HepG2 (cell line): ENCODE data around the gene NUDT9. TPM values are rescaled to one million over a fixed set of nuclear protein-coding genes. Genes with fewer than 3 reads are reported as not detected.

Experiments used
- ARHGAP35 ChIP-seq: sonication (generic); formaldehyde crosslinking; IDR thresholded peaks from 2 replicates; pipeline ENCODE4 v1.9.0; 2022; ENCODE audit warnings: mild to moderate bottlenecking, inconsistent platforms, moderate library complexity, missing genetic modification reagents, borderline replicate concordance
- ARNT2 ChIP-seq: sonication (generic); formaldehyde crosslinking; IDR thresholded peaks from 2 replicates; pipeline ENCODE4 v1.8.0; 2022; ENCODE audit warnings: mild to moderate bottlenecking, low read depth, missing genetic modification reagents, moderate library complexity
- ARNTL ChIP-seq: sonication (generic); formaldehyde crosslinking; IDR thresholded peaks from 2 replicates; pipeline ENCODE4 v1.4.0; 2020; ENCODE audit warnings: mild to moderate bottlenecking, missing genetic modification reagents
- DNMT1 ChIP-seq: sonication (generic); formaldehyde crosslinking; IDR thresholded peaks from 2 replicates; pipeline ENCODE4 v1.5.1; 2020; ENCODE audit warnings: mild to moderate bottlenecking, missing genetic modification reagents
- FOXA1 ChIP-seq, 2 experiments: fragments of 450-650 bp in 1 of 2; sonication (generic) in 1 of 2; formaldehyde crosslinking in 1 of 2; IDR thresholded peaks; 2 replicates each; pipeline versions ENCODE4 v1.4.0 to v1.6.1; 2016 to 2020; ENCODE audit warnings: missing genetic modification reagents in 1 of 2
- FOXA3 ChIP-seq: IDR thresholded peaks from 2 replicates; pipeline ENCODE4 v1.6.1; 2016; ENCODE audit warnings: missing genetic modification reagents, missing compliant biosample characterization
- GATA4 ChIP-seq: sonication (generic); IDR thresholded peaks from 2 replicates; pipeline ENCODE4 v1.6.1; 2016; ENCODE audit warnings: antibody characterized with exemption, low read depth, borderline replicate concordance
- GFI1 ChIP-seq: sonication (generic); formaldehyde crosslinking; IDR thresholded peaks from 2 replicates; pipeline ENCODE4 v1.5.0; 2020; ENCODE audit warnings: missing genetic modification reagents, mild to moderate bottlenecking, borderline replicate concordance
- IKZF4 ChIP-seq: sonication (generic); formaldehyde crosslinking; IDR thresholded peaks from 2 replicates; pipeline ENCODE4 v1.5.1; 2020; ENCODE audit warnings: borderline replicate concordance, mild to moderate bottlenecking, low read depth, missing genetic modification reagents; ENCODE audit errors: not compliant biosample characterization
- IRX3 ChIP-seq: sonication (generic); formaldehyde crosslinking; IDR thresholded peaks from 2 replicates; pipeline ENCODE4 v1.8.1; 2023; ENCODE audit warnings: mild to moderate bottlenecking, low read depth, missing genetic modification reagents, borderline replicate concordance
- KMT2B ChIP-seq: IDR thresholded peaks from 2 replicates; pipeline ENCODE4 v1.6.1; 2016; ENCODE audit warnings: missing genetic modification reagents, missing compliant biosample characterization
- MBD4 ChIP-seq: IDR thresholded peaks from 2 replicates; pipeline ENCODE4 v1.6.1; 2012; ENCODE audit warnings: low read length, inconsistent platforms, borderline replicate concordance
- NFYB ChIP-seq: sonication (generic); formaldehyde crosslinking; IDR thresholded peaks from 2 replicates; pipeline ENCODE4 v1.4.0; 2020; ENCODE audit warnings: missing genetic modification reagents
- PCBP1 ChIP-seq: fragments of 200-400 bp; formaldehyde crosslinking; IDR thresholded peaks from 2 replicates; pipeline ENCODE4 v1.6.1; 2017; ENCODE audit warnings: mild to moderate bottlenecking, low read depth, low read length, borderline replicate concordance
- PHF21A ChIP-seq: sonication (generic); formaldehyde crosslinking; IDR thresholded peaks from 2 replicates; pipeline ENCODE4 v1.5.0; 2020; ENCODE audit warnings: mild to moderate bottlenecking, missing genetic modification reagents
- POGZ ChIP-seq: sonication (generic); formaldehyde crosslinking; IDR thresholded peaks from 2 replicates; pipeline ENCODE4 v1.4.0; 2020; ENCODE audit warnings: mild to moderate bottlenecking, missing genetic modification reagents
- PRPF4 ChIP-seq: fragments of 200-400 bp; formaldehyde crosslinking; IDR thresholded peaks from 2 replicates; pipeline ENCODE4 v1.6.1; 2016; ENCODE audit warnings: low read length, low read depth; ENCODE audit not compliant: poor library complexity, severe bottlenecking
- PTBP1 ChIP-seq: fragments of 200-400 bp; formaldehyde crosslinking; IDR thresholded peaks from 2 replicates; pipeline ENCODE4 v1.6.1; 2018; ENCODE audit warnings: low read length, low read depth; ENCODE audit not compliant: poor library complexity, severe bottlenecking
- RFXAP ChIP-seq: sonication (generic); formaldehyde crosslinking; IDR thresholded peaks from 2 replicates; pipeline ENCODE4 v1.4.0; 2020; ENCODE audit warnings: missing genetic modification reagents, borderline replicate concordance
- SRF ChIP-seq: IDR thresholded peaks from 2 replicates; pipeline ENCODE4 v1.6.1; 2011; ENCODE audit warnings: mild to moderate bottlenecking, low read depth, low read length, moderate library complexity
- ZNF138 ChIP-seq: sonication (generic); formaldehyde crosslinking; IDR thresholded peaks from 2 replicates; pipeline ENCODE4 v1.5.0; 2020; ENCODE audit warnings: mild to moderate bottlenecking, low read depth, missing genetic modification reagents
- ZNF570 ChIP-seq: sonication (generic); formaldehyde crosslinking; IDR thresholded peaks from 2 replicates; pipeline ENCODE4 v1.4.0; 2020; ENCODE audit warnings: mild to moderate bottlenecking, missing genetic modification reagents, borderline replicate concordance
- ZSCAN31 ChIP-seq: sonication (generic); formaldehyde crosslinking; IDR thresholded peaks from 2 replicates; pipeline ENCODE4 v1.5.0; 2020; ENCODE audit warnings: low read depth, mild to moderate bottlenecking, missing genetic modification reagents
- polyA plus RNA-seq, 8 experiments: library from polyadenylated mRNA; depleted of rRNA in 3 of 8; stranded (reverse) in 7 of 8; unstranded in 1 of 8; fragments of >200 nt; fragmentation: Illumina TruSeq in 4 of 8; extraction: Trizol in 4 of 8; gene quantifications; 2 replicates each; pipeline versions ENCODE4 v1.2.1 to v1.2.3, GENCODE V29; 2011 to 2016; ENCODE audit warnings: low read depth in 4 of 8, missing spikeins in 1 of 8, mixed read lengths in 1 of 8; ENCODE audit not compliant: insufficient read depth in 1 of 8
- total RNA-seq, 5 experiments: library from RNA; depleted of rRNA; stranded (reverse); fragments of >200 nt; fragmentation: Illumina TruSeq; extraction: Trizol; gene quantifications; 2 replicates each; pipeline ENCODE4 v1.2.3, GENCODE V29; 2016; ENCODE audit warnings: low read depth in 1 of 5
- TF ChIP-seq, protein P1 (sequence below): sonication (generic); formaldehyde crosslinking; IDR thresholded peaks from 2 replicates; pipeline ENCODE4 v1.4.0; 2020; ENCODE audit warnings: missing genetic modification reagents
- TF ChIP-seq, protein P2 (sequence below): sonication (generic); formaldehyde crosslinking; IDR thresholded peaks from 2 replicates; pipeline ENCODE4 v1.9.0; 2021; ENCODE audit warnings: missing genetic modification reagents, borderline replicate concordance
- TF ChIP-seq, protein P3 (sequence below): sonication (generic); formaldehyde crosslinking; IDR thresholded peaks from 2 replicates; pipeline ENCODE4 v1.4.0; 2020; ENCODE audit warnings: mild to moderate bottlenecking, low read depth, missing genetic modification reagents

NUDT9 gene
- total and polyA plus RNA-seq, 2 of the 13 experiments (the other 11 are each of a cell fraction or from before 2014, with no cell fraction given), result 10.4 to 12.3 TPM

DNA sequence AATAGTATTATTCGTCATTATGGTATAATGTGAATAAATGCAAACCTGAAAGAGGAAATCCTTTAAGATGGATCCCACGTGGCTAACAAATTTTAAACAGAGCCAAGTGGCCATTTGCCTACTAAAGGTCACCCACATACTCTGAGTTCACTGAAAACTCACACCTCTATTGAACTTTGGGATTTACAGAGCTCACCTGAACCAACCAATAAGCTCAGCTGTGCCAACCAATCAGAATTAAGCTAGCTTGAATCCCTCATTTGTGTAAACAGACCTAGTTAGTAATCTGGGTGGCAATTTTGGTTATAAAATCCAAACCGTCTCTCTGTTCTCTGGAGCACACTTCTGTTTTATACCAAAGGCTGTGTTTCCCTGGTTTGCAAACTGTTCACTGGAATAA, 5.4 kb upstream of the NUDT9 start (continued):
- no peak for TF ChIP-seq GATA4
- TF ChIP-seq PCBP1, result no peak
- no peak for TF ChIP-seq KMT2B (CRISPR knock-in tag)
- no peak for TF ChIP-seq RFXAP (CRISPR knock-in tag)
- TF ChIP-seq IKZF4 (CRISPR knock-in tag), result no peak
- TF ChIP-seq, protein P1, sequence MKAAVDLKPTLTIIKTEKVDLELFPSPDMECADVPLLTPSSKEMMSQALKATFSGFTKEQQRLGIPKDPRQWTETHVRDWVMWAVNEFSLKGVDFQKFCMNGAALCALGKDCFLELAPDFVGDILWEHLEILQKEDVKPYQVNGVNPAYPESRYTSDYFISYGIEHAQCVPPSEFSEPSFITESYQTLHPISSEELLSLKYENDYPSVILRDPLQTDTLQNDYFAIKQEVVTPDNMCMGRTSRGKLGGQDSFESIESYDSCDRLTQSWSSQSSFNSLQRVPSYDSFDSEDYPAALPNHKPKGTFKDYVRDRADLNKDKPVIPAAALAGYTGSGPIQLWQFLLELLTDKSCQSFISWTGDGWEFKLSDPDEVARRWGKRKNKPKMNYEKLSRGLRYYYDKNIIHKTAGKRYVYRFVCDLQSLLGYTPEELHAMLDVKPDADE (CRISPR knock-in tag), result no peak
- TF ChIP-seq ARHGAP35 (CRISPR knock-in tag), result no peak
- peak; percentile 79 for TF ChIP-seq POGZ (CRISPR knock-in tag)
- TF ChIP-seq ZNF138 (CRISPR knock-in tag), result no peak
- no peak for TF ChIP-seq SRF
- TF ChIP-seq PRPF4, result no peak
- TF ChIP-seq ARNTL, result no peak
- no peak for TF ChIP-seq ZSCAN31 (CRISPR knock-in tag)
- TF ChIP-seq FOXA1 (IDR thresholded peaks at IDR 0.05), result no peak
- peak; percentile 51; the same call in 1 of the 2 replicates for TF ChIP-seq FOXA1 (CRISPR knock-in tag; IDR thresholded peaks at IDR 0.05)
- no peak for TF ChIP-seq MBD4
- TF ChIP-seq PTBP1, result no peak
- TF ChIP-seq FOXA3 (CRISPR knock-in tag), result peak; percentile 46
- no peak for TF ChIP-seq ZNF570
- TF ChIP-seq PHF21A, result peak; percentile 27; the same call in 1 of the 2 replicates
- TF ChIP-seq DNMT1, result no peak
- TF ChIP-seq, protein P2, sequence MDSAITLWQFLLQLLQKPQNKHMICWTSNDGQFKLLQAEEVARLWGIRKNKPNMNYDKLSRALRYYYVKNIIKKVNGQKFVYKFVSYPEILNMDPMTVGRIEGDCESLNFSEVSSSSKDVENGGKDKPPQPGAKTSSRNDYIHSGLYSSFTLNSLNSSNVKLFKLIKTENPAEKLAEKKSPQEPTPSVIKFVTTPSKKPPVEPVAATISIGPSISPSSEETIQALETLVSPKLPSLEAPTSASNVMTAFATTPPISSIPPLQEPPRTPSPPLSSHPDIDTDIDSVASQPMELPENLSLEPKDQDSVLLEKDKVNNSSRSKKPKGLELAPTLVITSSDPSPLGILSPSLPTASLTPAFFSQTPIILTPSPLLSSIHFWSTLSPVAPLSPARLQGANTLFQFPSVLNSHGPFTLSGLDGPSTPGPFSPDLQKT (CRISPR knock-in tag), result no peak
- peak; percentile 38; the same call in 1 of the 2 replicates for TF ChIP-seq GFI1 (CRISPR knock-in tag)
- TF ChIP-seq NFYB (CRISPR knock-in tag), result peak; percentile 75
- TF ChIP-seq IRX3 (CRISPR knock-in tag), result no peak
- TF ChIP-seq, protein P3, sequence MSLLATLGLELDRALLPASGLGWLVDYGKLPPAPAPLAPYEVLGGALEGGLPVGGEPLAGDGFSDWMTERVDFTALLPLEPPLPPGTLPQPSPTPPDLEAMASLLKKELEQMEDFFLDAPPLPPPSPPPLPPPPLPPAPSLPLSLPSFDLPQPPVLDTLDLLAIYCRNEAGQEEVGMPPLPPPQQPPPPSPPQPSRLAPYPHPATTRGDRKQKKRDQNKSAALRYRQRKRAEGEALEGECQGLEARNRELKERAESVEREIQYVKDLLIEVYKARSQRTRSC (CRISPR knock-in tag), result no peak
- TF ChIP-seq ARNT2 (CRISPR knock-in tag), result no peak
